HepG2 (cell line): ENCODE data around the gene MEAF6. TPM values are rescaled to one million over a fixed set of nuclear protein-coding genes. Genes with fewer than 3 reads are reported as not detected.

Source experiments
- ATAC-seq: fragments of 200-7000 bp; cut with Tn5 transposase; 3 replicates; pipeline ENCODE4 v1.9.1; 2020; ENCODE audit warnings: mild to moderate bottlenecking, moderate library complexity
- BruUV-seq: library from RNA; stranded (reverse); fragments of 400-500 nt; replicated peaks from 2 replicates; lab custom pipeline; 2021; lab: Mats Ljungman, UMichigan
- CTCF ChIA-PET: fragments of 300-600 bp; formaldehyde crosslinking; extraction: SDS; loops from one replicate; lab custom pipeline; 2021; ENCODE audit warnings: low total read pairs, inconsistent platforms, low intra/inter-chr PET ratio; lab: Yijun Ruan, JAX
- POLR2A ChIA-PET: fragments of 350-600 bp; sonication (Branson Sonifier 250); formaldehyde crosslinking; loops from one replicate; lab custom pipeline; 2020; ENCODE audit warnings: antibody characterized with exemption, inconsistent platforms; lab: Yijun Ruan, JAX
- DNase-seq: peaks from one replicate; pipeline ENCODE4 v3.0.0-alpha.2; 2015; ENCODE audit warnings: low spot score
- FAIRE-seq: peaks from 3 replicates; lab custom pipeline; 2011; peaks lifted over from hg19 to GRCh38; lab: Jason Lieb, UNC
- H2AFZ ChIP-seq: one replicate; pipeline ENCODE4 v1.6.1; 2011; ENCODE audit warnings: low read length, inconsistent platforms
- H3K27ac ChIP-seq: fragments of 300-600 bp; 3 replicates; pipeline ENCODE4 v1.8.0; 2011; ENCODE audit warnings: mixed run types, mild to moderate bottlenecking, mixed read lengths, low read length, inconsistent platforms; ENCODE audit not compliant: insufficient read depth; ENCODE audit errors: extremely low read length
- H3K27me3 ChIP-seq, 2 experiments: fragments of 200-600 bp in 1 of 2; 2 replicates in 1 of 2; 3 replicates in 1 of 2; pipeline versions ENCODE4 v1.6.0 to v1.8.0; 2011; ENCODE audit warnings: low read length in 2 of 2, mild to moderate bottlenecking in 2 of 2, moderate library complexity in 2 of 2, inconsistent platforms in 1 of 2; ENCODE audit not compliant: insufficient read depth in 2 of 2, control insufficient read depth in 1 of 2
- H3K36me3 ChIP-seq, 2 experiments: fragments of 200-600 bp in 1 of 2; replicated peaks in 1 of 2; 2 replicates in 1 of 2; 3 replicates in 1 of 2; pipeline versions ENCODE4 v1.5.1 to v1.8.0; 2011; ENCODE audit warnings: low read length in 2 of 2, inconsistent platforms in 1 of 2; ENCODE audit not compliant: insufficient read depth in 2 of 2, control insufficient read depth in 1 of 2
- H3K4me1 ChIP-seq: 2 replicates; pipeline ENCODE4 v1.5.1; 2012; ENCODE audit warnings: low read length, inconsistent platforms; ENCODE audit not compliant: insufficient read depth
- H3K4me2 ChIP-seq: 2 replicates; pipeline ENCODE4 v1.6.0; 2011; ENCODE audit warnings: low read depth, low read length, inconsistent platforms
- H3K4me3 ChIP-seq, 3 experiments: fragments of 200-600 bp in 1 of 3; sonication (generic), shearing (Covaris generic) in 1 of 3; replicated peaks in 1 of 3; 2 replicates each; pipeline ENCODE4 v1.5.1; 2011 to 2016; ENCODE audit warnings: low read length in 3 of 3, inconsistent platforms in 2 of 3, low read depth in 2 of 3, mild to moderate bottlenecking in 2 of 3, control low read depth in 1 of 3, mixed read lengths in 1 of 3; ENCODE audit not compliant: insufficient read depth in 1 of 3
- H3K79me2 ChIP-seq: one replicate; pipeline ENCODE4 v1.6.1; 2011; ENCODE audit warnings: low read length, inconsistent platforms; ENCODE audit not compliant: insufficient read depth
- H3K9ac ChIP-seq: 2 replicates; pipeline ENCODE4 v1.6.0; 2011; ENCODE audit warnings: mild to moderate bottlenecking, low read depth, low read length, inconsistent platforms; ENCODE audit not compliant: insufficient read depth
- H3K9me3 ChIP-seq: 2 replicates; pipeline ENCODE4 v1.5.1; 2012; ENCODE audit warnings: mild to moderate bottlenecking, low read length
- H4K20me1 ChIP-seq: 2 replicates; pipeline ENCODE4 v1.6.0; 2011; ENCODE audit warnings: inconsistent platforms, mild to moderate bottlenecking, low read length, moderate library complexity; ENCODE audit not compliant: insufficient read depth
- ADNP ChIP-seq: sonication (generic); formaldehyde crosslinking; IDR thresholded peaks from 2 replicates; pipeline ENCODE4 v1.4.0; 2020; ENCODE audit warnings: missing genetic modification reagents
- ARID3A ChIP-seq: IDR thresholded peaks from 2 replicates; pipeline ENCODE4 v1.6.1; 2012; ENCODE audit warnings: low read depth, low read length, improper control_type of control experiment
- ATM ChIP-seq: fragments of 450-650 bp; IDR thresholded peaks from 2 replicates; pipeline ENCODE4 v1.7.1; 2017; ENCODE audit warnings: mild to moderate bottlenecking, borderline replicate concordance
- CREBL2 ChIP-seq: sonication (generic); formaldehyde crosslinking; IDR thresholded peaks from 2 replicates; pipeline ENCODE4 v1.8.1; 2023; ENCODE audit warnings: missing genetic modification reagents, mild to moderate bottlenecking, borderline replicate concordance
- FOXP1 ChIP-seq, 2 experiments: fragments of 450-650 bp in 1 of 2; IDR thresholded peaks; 2 replicates each; pipeline ENCODE4 v1.6.1; 2017 to 2018; ENCODE audit warnings: antibody characterized with exemption in 1 of 2
- GPN1 ChIP-seq: sonication (generic); formaldehyde crosslinking; IDR thresholded peaks from 2 replicates; pipeline ENCODE4 v1.5.1; 2020; ENCODE audit warnings: missing genetic modification reagents, borderline replicate concordance
- HNRNPL ChIP-seq: fragments of 200-400 bp; formaldehyde crosslinking; IDR thresholded peaks from 2 replicates; pipeline ENCODE4 v1.6.1; 2017; ENCODE audit warnings: mild to moderate bottlenecking, low read depth, low read length
- MYPOP ChIP-seq: sonication (generic); formaldehyde crosslinking; IDR thresholded peaks from 2 replicates; pipeline ENCODE4 v1.8.1; 2023; ENCODE audit warnings: mild to moderate bottlenecking, moderate library complexity, missing genetic modification reagents
- PBX2 ChIP-seq: IDR thresholded peaks from 2 replicates; pipeline ENCODE4 v1.6.1; 2016; ENCODE audit warnings: control low read depth
- PHF21A ChIP-seq: sonication (generic); formaldehyde crosslinking; IDR thresholded peaks from 2 replicates; pipeline ENCODE4 v1.5.0; 2020; ENCODE audit warnings: mild to moderate bottlenecking, missing genetic modification reagents
- SRSF9 ChIP-seq: fragments of 200-400 bp; formaldehyde crosslinking; IDR thresholded peaks from 2 replicates; pipeline ENCODE4 v1.6.1; 2018; ENCODE audit warnings: borderline replicate concordance, mild to moderate bottlenecking, low read depth, low read length; ENCODE audit not compliant: insufficient read depth, poor library complexity, severe bottlenecking
- WIZ ChIP-seq: sonication (generic); formaldehyde crosslinking; IDR thresholded peaks from 2 replicates; pipeline ENCODE4 v1.5.1; 2020; ENCODE audit warnings: mild to moderate bottlenecking, missing genetic modification reagents
- ZBTB38 ChIP-seq: sonication (generic); formaldehyde crosslinking; IDR thresholded peaks from 2 replicates; pipeline ENCODE4 v1.5.1; 2020; ENCODE audit warnings: mild to moderate bottlenecking, missing genetic modification reagents
- ZFY ChIP-seq: sonication (generic); formaldehyde crosslinking; IDR thresholded peaks from 2 replicates; pipeline ENCODE4 v1.4.0; 2020; ENCODE audit warnings: missing genetic modification reagents
- ZMYM3 ChIP-seq: sonication (generic); formaldehyde crosslinking; IDR thresholded peaks from 2 replicates; pipeline ENCODE4 v1.5.1; 2020; ENCODE audit warnings: mild to moderate bottlenecking, missing genetic modification reagents
- ZNF414 ChIP-seq: sonication (generic); formaldehyde crosslinking; IDR thresholded peaks from 2 replicates; pipeline ENCODE4 v1.5.0; 2020; ENCODE audit warnings: missing genetic modification reagents
- ZNF441 ChIP-seq: sonication (generic); formaldehyde crosslinking; IDR thresholded peaks from 2 replicates; pipeline ENCODE4 v1.7.0; 2021; ENCODE audit warnings: missing genetic modification reagents, borderline replicate concordance
- ZNF451 ChIP-seq: sonication (generic); formaldehyde crosslinking; IDR thresholded peaks from 2 replicates; pipeline ENCODE4 v1.5.0; 2020; ENCODE audit warnings: mild to moderate bottlenecking, missing genetic modification reagents
- ZNF768 ChIP-seq: sonication (generic); formaldehyde crosslinking; IDR thresholded peaks from 2 replicates; pipeline ENCODE4 v1.4.0; 2020; ENCODE audit warnings: missing genetic modification reagents
- ZNF790 ChIP-seq: sonication (generic); formaldehyde crosslinking; IDR thresholded peaks from 2 replicates; pipeline ENCODE4 v1.8.0; 2022; ENCODE audit warnings: missing genetic modification reagents, mild to moderate bottlenecking, borderline replicate concordance
- WGBS: methylation state at CpG from one replicate; pipeline ENCODE4 v1.1.6; 2017; ENCODE audit warnings: low lambda C conversion rate; 5-methylcytosine and 5-hydroxymethylcytosine counted together
- in situ Hi-C: cut with HindIII; loops from 2 replicates; pipeline ENCODE4 v1.10.0; 2017; ENCODE audit warnings: low pct_unique_long_range_greater_than_20kb; ENCODE audit not compliant: extremely low pct_ligation_motif_present
- intact Hi-C: fragments of 100-400 bp; cut with micrococcal nuclease; formaldehyde crosslinking; loops from one replicate; pipeline ENCODE4 v1.10.0; 2022; ENCODE audit not compliant: unreplicated experiment
- polyA plus RNA-seq, 8 experiments: library from polyadenylated mRNA; depleted of rRNA in 3 of 8; stranded (reverse) in 7 of 8; unstranded in 1 of 8; fragments of >200 nt; fragmentation: Illumina TruSeq in 4 of 8; extraction: Trizol in 4 of 8; gene quantifications; 2 replicates each; pipeline versions ENCODE4 v1.2.1 to v1.2.3, GENCODE V29; 2011 to 2016; ENCODE audit warnings: low read depth in 4 of 8, missing spikeins in 1 of 8, mixed read lengths in 1 of 8; ENCODE audit not compliant: insufficient read depth in 1 of 8
- total RNA-seq, 5 experiments: library from RNA; depleted of rRNA; stranded (reverse); fragments of >200 nt; fragmentation: Illumina TruSeq; extraction: Trizol; gene quantifications; 2 replicates each; pipeline ENCODE4 v1.2.3, GENCODE V29; 2016; ENCODE audit warnings: low read depth in 1 of 5

Gene MEAF6
- total and polyA plus RNA-seq, 2 of the 13 experiments (the other 11 are each of a cell fraction or from before 2014, with no cell fraction given) = 29.5 to 45.6 TPM

GRCh38 chr1:37478451-37478881 lies 36.1 kb downstream of the MEAF6 start (continued):
- TF ChIP-seq SRSF9 (no peak), ZNF768 (CRISPR knock-in tag) (peak; percentile 98), ZNF790 (CRISPR knock-in tag) (no peak), FOXP1 (IDR thresholded peaks at IDR 0.05) (no peak), FOXP1 (CRISPR knock-in tag; IDR thresholded peaks at IDR 0.05) (no peak), ZMYM3 (CRISPR knock-in tag) (peak; percentile 85), ZNF441 (CRISPR knock-in tag) (no peak), PHF21A (CRISPR knock-in tag) (peak; percentile 14; the same call in 1 of the 2 replicates), ADNP (peak; percentile 67; the same call in 1 of the 2 replicates), MYPOP (CRISPR knock-in tag) (no peak), ZBTB38 (peak; percentile 50; the same call in 1 of the 2 replicates), CREBL2 (CRISPR knock-in tag) (no peak)

GRCh38 chr1:37477946-37478345 lies 36.6 kb downstream of the MEAF6 start:
- no TSS peak for BruUV-seq
- H3K27ac ChIP-seq = peak overlapping the region; percentile 64
- ChIA-PET CTCF (no interaction called here), POLR2A (interaction anchor here (1.4 to 6.1 kb wide), 7 partner anchors 8 to 213 kb away, joined by 3 to 57 read pairs (median 7); partner anchors contain the start of gene MEAF6)
- in situ Hi-C loops = no loop called here
- peaks cover 42% of the 10 kb centered on the region for H3K79me2 ChIP-seq
- no peak for ATAC-seq
- H3K4me1 ChIP-seq = peaks cover 63% of the 10 kb centered on the region
- H3K36me3 ChIP-seq = peaks cover 13 to 27% of the 10 kb centered on the region in 2 experiments
- peak overlapping the region; percentile 63; the same call in 1 of the 2 replicates for H3K9ac ChIP-seq
- H3K27me3 ChIP-seq = no peaks in the 10 kb centered on the region; a peak in 1 of 5 replicates
- intact Hi-C loops = loop anchor here (10.0 kb wide), 1 partner anchor 217 kb away; the partner anchor contains the start of gene CDCA8
- H4K20me1 ChIP-seq = peaks cover 17% of the 10 kb centered on the region; the same call in 1 of the 2 replicates
- DNase-seq = no peak
- H3K9me3 ChIP-seq = no peaks in the 10 kb centered on the region
- H3K4me2 ChIP-seq = peak overlapping the region; percentile 96
- H3K4me3 ChIP-seq = peak overlapping the region; percentile 65 to 85 (median 80); a peak in 4 of 6 replicates
- 97% methylated on average over 4 of the region's 5 CpGs for WGBS
- FAIRE-seq = no peak
- no peak overlapping the region for H2AFZ ChIP-seq
- TF ChIP-seq HNRNPL (0 out of 2 replicates have a peak, but pooled peaks have one; percentile 21), ARID3A (no peak), GPN1 (no peak), ATM (no peak), PBX2 (CRISPR knock-in tag) (no peak), ZNF451 (CRISPR knock-in tag) (0 out of 2 replicates have a peak, but pooled peaks have one; percentile 44), ZFY (no peak), WIZ (CRISPR knock-in tag) (no peak), ZNF414 (CRISPR knock-in tag) (no peak)
